NCI-H446 treated with DMSO at 0.1 percent for 48 hours (cell line): Measurements from ENCODE around the gene NPTN.

Experiments
- DNase-seq: peaks from one replicate; lab custom pipeline; 2025; lab: John Stamatoyannopoulos, UW

The NPTN gene

DNA sequence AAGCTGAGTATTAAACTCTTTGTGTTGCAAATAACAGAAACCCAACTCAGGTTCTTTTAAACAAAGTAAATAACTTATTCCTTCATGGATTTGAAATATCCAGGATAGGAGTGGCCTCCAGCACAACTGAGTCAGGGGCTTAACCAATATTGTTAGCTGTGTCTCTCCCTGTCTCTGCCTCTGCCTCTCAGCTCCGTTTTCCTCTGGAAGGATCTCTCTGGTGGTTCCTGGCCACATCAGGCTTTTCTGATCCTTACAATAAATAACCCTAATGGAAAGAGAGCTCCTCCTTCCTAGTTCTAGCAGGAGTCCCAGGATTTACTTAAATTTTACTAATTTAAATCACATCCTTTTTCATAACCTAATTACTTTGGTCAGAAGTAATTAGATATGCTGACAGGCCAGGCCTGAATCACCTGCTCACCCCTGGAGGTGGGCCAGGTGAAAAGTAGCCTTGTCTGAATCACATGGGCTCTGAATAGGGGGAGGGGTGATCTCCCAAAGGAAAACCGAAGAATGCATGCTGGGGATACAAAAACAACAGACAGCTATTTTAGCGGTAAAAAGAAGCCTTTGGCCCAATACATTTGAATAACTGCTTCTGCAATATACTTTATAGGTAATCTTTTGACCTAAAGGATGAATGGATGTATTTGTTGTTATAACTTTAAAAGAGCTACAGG, 114.9 kb downstream of the NPTN start:
- DNase-seq = no peak

DNA sequence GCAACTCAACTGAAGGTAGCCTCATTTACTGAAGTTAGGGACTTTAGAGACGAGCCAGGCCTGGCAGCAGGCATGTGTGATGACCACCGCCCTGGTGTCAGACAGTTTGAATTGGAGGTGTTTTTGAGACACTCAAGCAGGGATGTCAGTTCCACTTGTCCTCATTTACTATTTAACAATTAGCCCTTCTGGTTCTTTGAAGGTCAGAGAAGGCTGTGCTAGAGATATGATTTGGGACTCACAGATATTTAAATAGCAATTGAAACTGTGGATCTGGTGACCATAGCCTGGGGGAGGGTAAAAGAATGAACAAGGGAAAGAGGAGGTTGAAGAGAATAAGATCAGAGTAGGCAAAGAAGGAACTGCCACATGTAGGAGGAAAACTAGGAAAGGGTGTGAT, 115.6 kb downstream of the NPTN start:
- no peak for DNase-seq

DNA sequence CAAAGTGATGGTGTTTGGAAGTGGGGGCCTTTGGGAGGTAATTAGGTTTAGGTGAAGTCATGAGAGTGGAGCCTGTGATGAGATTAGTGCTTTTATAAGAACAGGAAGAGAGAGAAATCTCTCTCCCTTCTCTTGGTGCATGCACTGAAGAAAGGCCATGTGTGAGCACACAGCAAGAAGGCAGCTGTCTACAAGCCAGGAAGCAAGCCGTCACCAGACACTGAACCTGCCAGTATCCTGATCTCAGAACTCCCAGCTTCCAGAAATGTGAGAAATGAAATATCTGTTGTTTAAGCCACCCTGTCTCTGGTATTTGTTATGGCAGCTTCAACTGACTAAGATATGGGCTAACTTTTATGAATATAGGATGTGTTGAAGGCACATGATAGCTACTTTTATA, 117.7 kb downstream of the NPTN start:
- DNase-seq = no peak
